ENCODE data around the gene IL16.

GRCh38 chr15:81222007-81222406 is 25.3 kb downstream of the IL16 start:
- TF ChIP-seq EHMT2 (IDR thresholded peaks at IDR 0.05) (no peak), SMAD4 (CRISPR knock-in tag; conservative IDR thresholded peaks at IDR 0.05) (no peak), MAZ (CRISPR knock-in tag; conservative IDR thresholded peaks at IDR 0.05 in 1 of 2, IDR thresholded peaks at IDR 0.05 in 1 of 2) (no peak)
